RKO (cell line): Measurements from ENCODE around the gene ARHGEF19.
"Not testable (repeated sequence)": the region's sequence is repeated elsewhere in the genome, so short reads cannot be mapped to it uniquely, and the experiment has no call there.

Experiments
- DNase-seq: peaks from one replicate; pipeline ENCODE4 v3.0.0-alpha.2; 2016; ENCODE audit warnings: low spot score

Gene ARHGEF19

GRCh38 chr1:16164213-16165072 is 48.0 kb downstream of the ARHGEF19 start:
- DNase-seq, result peak; percentile 96

GRCh38 chr1:16163608-16164212 is 48.7 kb downstream of the ARHGEF19 start:
- not testable (repeated sequence) for DNase-seq

- no peak for DNase-seq
Measured at GRCh38 chr1:16162163-16162822, 50.2 kb downstream of the ARHGEF19 start.

GRCh38 chr1:16161717-16162116 is 50.7 kb downstream of the ARHGEF19 start:
- DNase-seq, result no peak

- DNase-seq, result peak; percentile 83
Measured at GRCh38 chr1:16158993-16159831, 53.2 kb downstream of the ARHGEF19 start.

GRCh38 chr1:16158025-16158424 is 54.4 kb downstream of the ARHGEF19 start:
- DNase-seq, result no peak

- peak; percentile 93 for DNase-seq
Measured at GRCh38 chr1:16156848-16157495, 55.5 kb downstream of the ARHGEF19 start.

GRCh38 chr1:16155537-16156410 is 56.7 kb downstream of the ARHGEF19 start, which contains the start of gene EPHA2:
Gene EPHA2, minus strand, starts transcription at chr1:16156069. Its CDS starts 137 bp downstream, at chr1:16155932.
- peak; percentile 94 for DNase-seq

GRCh38 chr1:16153999-16154673 is 58.3 kb downstream of the ARHGEF19 start:
- no peak for DNase-seq

- DNase-seq, result no peak
Measured at GRCh38 chr1:16153096-16153998, 59.1 kb downstream of the ARHGEF19 start.

- DNase-seq, result no peak
Measured at GRCh38 chr1:16152481-16153087, 59.9 kb downstream of the ARHGEF19 start.

GRCh38 chr1:16151995-16152384 is 60.5 kb downstream of the ARHGEF19 start:
- no peak for DNase-seq

GRCh38 chr1:16151196-16151994 is 61.1 kb downstream of the ARHGEF19 start:
- DNase-seq, result no peak

- DNase-seq, result no peak
Measured at GRCh38 chr1:16150508-16150907, 61.9 kb downstream of the ARHGEF19 start.

GRCh38 chr1:16149702-16150488 is 62.6 kb downstream of the ARHGEF19 start:
- DNase-seq, result no peak

GRCh38 chr1:16149146-16149545 is 63.3 kb downstream of the ARHGEF19 start:
- DNase-seq, result no peak
